Measurements from ENCODE around the gene POLN. TPM values are rescaled to one million over a fixed set of nuclear protein-coding genes. Genes with fewer than 3 reads are reported as not detected.

Gene POLN
- total and polyA plus RNA-seq, 2 of the 4 experiments (the other 2 are of a cell fraction): 0.63 to 0.72 TPM

DNA sequence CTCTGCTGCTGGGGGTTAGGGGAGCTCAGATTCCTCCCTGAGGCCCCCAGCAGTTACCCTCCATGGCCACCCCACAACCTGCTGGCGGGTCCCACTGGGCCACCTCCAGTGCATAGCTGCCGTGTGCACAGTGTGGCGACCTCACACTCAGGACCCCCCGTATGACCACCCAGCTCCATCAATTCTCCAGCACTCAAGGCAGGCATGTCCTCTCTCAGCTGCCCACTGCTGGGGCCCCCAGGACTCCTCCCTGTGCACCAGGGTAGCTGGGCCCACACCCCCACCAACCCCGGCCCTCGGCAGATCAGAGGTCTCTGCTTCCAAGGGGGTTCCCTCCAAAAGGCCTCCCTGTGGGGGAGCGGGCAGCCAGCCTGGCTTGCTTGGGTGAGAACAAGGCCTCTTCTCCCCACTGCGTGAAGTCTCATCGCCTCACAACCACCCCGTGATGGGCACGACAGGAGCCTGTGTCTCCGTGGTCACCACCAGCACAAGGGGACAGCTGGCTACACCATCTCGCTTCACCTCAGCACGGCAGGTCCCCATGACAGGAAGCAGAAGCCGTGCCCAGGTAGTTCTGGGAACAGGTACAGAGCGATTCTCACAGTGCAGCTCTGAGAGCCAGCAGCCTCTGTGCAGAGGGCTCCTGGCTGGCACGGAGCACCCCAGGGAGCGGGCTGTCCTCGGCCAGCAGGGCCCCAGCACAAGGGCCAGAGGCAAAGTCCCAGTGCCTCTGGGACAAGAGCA lies 4.6 kb upstream of the POLN start:
- ChIA-PET CTCF (no interaction called here), POLR2A (ENCODE audit: unreplicated experiment) (no interaction called here)
- in situ Hi-C loops (cut with MboI; ENCODE audit: low sequenced_read_pairs) (no loop called here), dilution Hi-C loops (cut with HindIII; ENCODE audit: low sequenced_read_pairs, unreplicated experiment) (no loop called here), intact Hi-C loops (cut with micrococcal nuclease) (no loop called here)
- H3K9me1 ChIP-seq (ENCODE audit: insufficient read depth, low read length): 0 out of 2 replicates have a peak, but pooled peaks cover 3% of the 10 kb centered on the region
- no TSS peak for BruUV-seq (replicated peaks)
- no peak overlapping the region for H2BK120ac ChIP-seq (ENCODE audit: low read depth, low read length)
- H4K8ac ChIP-seq (ENCODE audit: low read depth in 2 of 2, low read length in 2 of 2): no peak overlapping the region
- H4K20me1 ChIP-seq (ENCODE audit: insufficient read depth, low read length): peaks cover 6% of the 10 kb centered on the region; the same call in 1 of the 2 replicates
- no peak overlapping the region for H2AFZ ChIP-seq (replicated peaks; ENCODE audit: low read length, poor library complexity)
- no peaks in the 10 kb centered on the region for H3K27me3 ChIP-seq (ENCODE audit: control insufficient read depth, insufficient read depth, low read length)
- no peak overlapping the region for H2AK5ac ChIP-seq (ENCODE audit: low read depth, low read length)
- no peak overlapping the region for H2AK9ac ChIP-seq (replicated peaks; ENCODE audit: low read depth, low read length, poor library complexity)
- no peak overlapping the region for H3K23ac ChIP-seq (ENCODE audit: low read depth, low read length)
- no peak overlapping the region for H3K4me2 ChIP-seq (ENCODE audit: low read depth, low read length)
- DNase-seq (no peak), ATAC-seq (ENCODE audit: low read depth) (no peak)
- no peaks in the 10 kb centered on the region for H3K9me3 ChIP-seq (ENCODE audit: control insufficient read depth, insufficient read depth, low read length)
- peaks cover 3% of the 10 kb centered on the region; the same call in 1 of the 2 replicates for H3K4me1 ChIP-seq (ENCODE audit: control insufficient read depth, insufficient read depth, low read length)
- no peak overlapping the region for H3K18ac ChIP-seq (ENCODE audit: low read depth, low read length)
- no peak overlapping the region for H2BK15ac ChIP-seq (ENCODE audit: low read depth, low read length)
- no peak overlapping the region for H3K9ac ChIP-seq (ENCODE audit: low read depth, low read length)
- H3K14ac ChIP-seq (replicated peaks; ENCODE audit: low read depth, low read length): no peak overlapping the region
- no peak overlapping the region for H3K27ac ChIP-seq (ENCODE audit: insufficient read depth, low read length)
- H3K56ac ChIP-seq (ENCODE audit: extremely low read depth, insufficient read depth, low read length): no peak overlapping the region
- H2BK20ac ChIP-seq (ENCODE audit: low read depth, low read length): no peak overlapping the region
- no peak overlapping the region for H4K5ac ChIP-seq (ENCODE audit: low read depth, low read length)
- TF ChIP-seq FOS (IDR thresholded peaks at IDR 0.05; ENCODE audit: low read depth, low read length): no peak
- 89% methylated on average over 9 of the region's 19 CpGs; no CpG with 5 or more reads in 1 of the 2 experiments for WGBS, 2 experiments (ENCODE audit: extremely low coverage in 2 of 2, insufficient read length in 1 of 2)
- no peak overlapping the region for H3K4ac ChIP-seq (ENCODE audit: low read depth, low read length)
- no peak overlapping the region for H4K91ac ChIP-seq (ENCODE audit: insufficient read depth, low read depth, low read length)
- no peak overlapping the region for H3K4me3 ChIP-seq (ENCODE audit: insufficient read depth, low read depth, low read length)
- H3K36me3 ChIP-seq (ENCODE audit: control insufficient read depth, insufficient read depth, low read length): peaks cover 32% of the 10 kb centered on the region; the same call in 1 of the 2 replicates
- H3K79me1 ChIP-seq (ENCODE audit: low read depth in 1 of 2, low read length in 2 of 2): 0 out of 4 replicates have a peak, but pooled peaks cover 0 to 1% of the 10 kb centered on the region in 2 experiments
- no peak overlapping the region for H2BK5ac ChIP-seq (ENCODE audit: low read depth, low read length, poor library complexity, severe bottlenecking)

Measured in IMR-90 (cell line).